Measurements from ENCODE around the gene LGALS7. TPM values are rescaled to one million over a fixed set of nuclear protein-coding genes. Genes with fewer than 3 reads are reported as not detected.
A peak's percentile ranks its signal among the peaks of the same experiment; 100 is the strongest.

Gene LGALS7
- total RNA-seq, 2 donors from 2014 or later: not detected

DNA sequence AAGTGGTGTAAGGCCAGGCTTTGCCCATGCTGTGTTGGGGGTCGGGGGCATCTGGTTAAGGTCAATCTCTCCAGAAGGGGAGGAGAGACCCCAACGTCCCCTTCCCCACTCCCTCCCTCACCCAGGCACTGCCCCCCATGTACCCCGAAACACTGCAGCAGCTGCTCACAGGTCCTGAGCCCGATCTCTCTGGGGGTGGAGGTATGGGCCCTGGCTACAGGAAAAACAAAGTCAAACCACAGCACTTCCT, 39.2 kb downstream of the LGALS7 start:
- Histone ChIP-seq H3K4me1 (peaks cover 63% of the 10 kb centered on the region), H3K27me3 (no peaks in the 10 kb centered on the region), H3K36me3 (replicated peaks in 1 of 2; ENCODE audit: insufficient read depth in 1 of 2, low read depth in 2 of 2) (peaks cover 0 to 3% of the 10 kb centered on the region in 2 donors), H3K27ac (peak overlapping the region; percentile 23 to 92 (median 90)), H3K9me3 (no peaks in the 10 kb centered on the region), H3K4me3 (no peak overlapping the region)
- no peak for TF ChIP-seq POLR2A (IDR thresholded peaks at IDR 0.05)
- TF ChIP-seq, protein P1, sequence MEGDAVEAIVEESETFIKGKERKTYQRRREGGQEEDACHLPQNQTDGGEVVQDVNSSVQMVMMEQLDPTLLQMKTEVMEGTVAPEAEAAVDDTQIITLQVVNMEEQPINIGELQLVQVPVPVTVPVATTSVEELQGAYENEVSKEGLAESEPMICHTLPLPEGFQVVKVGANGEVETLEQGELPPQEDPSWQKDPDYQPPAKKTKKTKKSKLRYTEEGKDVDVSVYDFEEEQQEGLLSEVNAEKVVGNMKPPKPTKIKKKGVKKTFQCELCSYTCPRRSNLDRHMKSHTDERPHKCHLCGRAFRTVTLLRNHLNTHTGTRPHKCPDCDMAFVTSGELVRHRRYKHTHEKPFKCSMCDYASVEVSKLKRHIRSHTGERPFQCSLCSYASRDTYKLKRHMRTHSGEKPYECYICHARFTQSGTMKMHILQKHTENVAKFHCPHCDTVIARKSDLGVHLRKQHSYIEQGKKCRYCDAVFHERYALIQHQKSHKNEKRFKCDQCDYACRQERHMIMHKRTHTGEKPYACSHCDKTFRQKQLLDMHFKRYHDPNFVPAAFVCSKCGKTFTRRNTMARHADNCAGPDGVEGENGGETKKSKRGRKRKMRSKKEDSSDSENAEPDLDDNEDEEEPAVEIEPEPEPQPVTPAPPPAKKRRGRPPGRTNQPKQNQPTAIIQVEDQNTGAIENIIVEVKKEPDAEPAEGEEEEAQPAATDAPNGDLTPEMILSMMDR (IDR thresholded peaks at IDR 0.05): no peak
- DNase-seq (no peak), ATAC-seq (no peak)
- 40 to 70% methylated on average over 1 to 4 of the region's 4 CpGs for WGBS, 2 donors
- intact Hi-C loops (cut with DNase I): no loop called here

DNA sequence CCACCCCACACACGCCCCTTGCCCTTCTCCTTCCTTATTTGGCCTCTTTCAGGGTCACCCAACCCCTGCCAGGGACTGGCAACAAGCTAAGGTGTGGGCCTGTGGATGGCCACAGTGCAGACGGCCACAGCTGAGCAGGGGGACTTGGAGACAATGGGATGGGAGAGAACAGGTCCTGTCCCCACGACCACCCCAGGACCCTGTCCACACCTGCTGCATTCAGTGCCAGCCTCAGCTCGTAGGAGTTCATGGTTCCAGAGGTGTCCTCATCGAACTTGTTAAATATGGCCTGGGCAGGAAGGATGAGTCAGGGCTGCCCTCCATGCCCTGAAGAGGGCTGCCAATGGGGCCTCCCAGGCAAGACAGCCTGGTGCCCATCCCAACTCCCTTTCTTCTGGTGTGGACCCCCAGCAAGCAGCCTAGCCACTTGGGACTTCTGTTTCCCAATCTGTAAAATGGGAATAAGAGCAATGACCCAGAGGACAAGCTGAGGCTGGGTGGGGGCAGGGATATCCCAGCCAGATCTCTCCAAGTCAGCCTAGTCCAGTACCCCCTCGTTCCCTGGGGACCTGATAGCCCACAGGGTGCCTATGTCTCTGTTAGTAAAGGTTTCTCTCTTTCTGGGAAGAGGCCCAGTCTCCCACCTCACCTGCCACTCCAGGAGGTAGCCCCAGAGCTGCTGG, 39.7 kb downstream of the LGALS7 start:
- Histone ChIP-seq H3K4me1 (peaks cover 63% of the 10 kb centered on the region), H3K36me3 (replicated peaks in 1 of 2; ENCODE audit: insufficient read depth in 1 of 2, low read depth in 2 of 2) (peaks cover 0 to 3% of the 10 kb centered on the region in 2 donors), H3K27ac (peak overlapping the region; percentile 23 to 92 (median 90)), H3K4me3 (no peak overlapping the region), H3K27me3 (no peaks in the 10 kb centered on the region), H3K9me3 (no peaks in the 10 kb centered on the region)
- TF ChIP-seq, protein P1 (IDR thresholded peaks at IDR 0.05): no peak
- no peak for TF ChIP-seq POLR2A (IDR thresholded peaks at IDR 0.05)
- WGBS, 2 donors: 67 to 82% methylated on average over 3 to 6 of the region's 6 CpGs
- intact Hi-C loops (cut with DNase I): no loop called here
- ATAC-seq (no peak), DNase-seq (peak in 1 of 4 donors; percentile 16)

DNA sequence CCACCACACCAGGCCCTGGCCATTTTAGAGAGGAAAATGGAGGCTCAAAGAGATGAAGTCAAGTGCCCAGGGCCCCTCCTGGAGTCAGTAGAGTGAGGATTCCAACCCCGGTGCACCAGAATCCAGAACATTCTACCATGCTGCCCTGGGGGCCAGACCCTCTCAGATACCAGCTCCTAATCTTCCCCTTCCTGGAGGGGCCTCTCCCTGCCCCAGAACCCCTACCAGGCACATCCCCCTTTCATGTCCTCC, 40.1 kb downstream of the LGALS7 start:
- 100% methylated on average over 1 of the region's 1 CpG for WGBS, 2 donors
- Histone ChIP-seq H3K36me3 (replicated peaks in 1 of 2; ENCODE audit: insufficient read depth in 1 of 2, low read depth in 2 of 2) (peaks cover 0 to 3% of the 10 kb centered on the region in 2 donors), H3K4me1 (peaks cover 63% of the 10 kb centered on the region), H3K9me3 (no peaks in the 10 kb centered on the region), H3K27me3 (no peaks in the 10 kb centered on the region), H3K4me3 (no peak overlapping the region), H3K27ac (peak overlapping the region in 3 of 4 donors; percentile 90 to 92 (median 90))
- intact Hi-C loops (cut with DNase I): no loop called here
- no peak for DNase-seq
- ATAC-seq: no peak
- no peak for TF ChIP-seq POLR2A (IDR thresholded peaks at IDR 0.05)
- TF ChIP-seq, protein P1 (IDR thresholded peaks at IDR 0.05): no peak

DNA sequence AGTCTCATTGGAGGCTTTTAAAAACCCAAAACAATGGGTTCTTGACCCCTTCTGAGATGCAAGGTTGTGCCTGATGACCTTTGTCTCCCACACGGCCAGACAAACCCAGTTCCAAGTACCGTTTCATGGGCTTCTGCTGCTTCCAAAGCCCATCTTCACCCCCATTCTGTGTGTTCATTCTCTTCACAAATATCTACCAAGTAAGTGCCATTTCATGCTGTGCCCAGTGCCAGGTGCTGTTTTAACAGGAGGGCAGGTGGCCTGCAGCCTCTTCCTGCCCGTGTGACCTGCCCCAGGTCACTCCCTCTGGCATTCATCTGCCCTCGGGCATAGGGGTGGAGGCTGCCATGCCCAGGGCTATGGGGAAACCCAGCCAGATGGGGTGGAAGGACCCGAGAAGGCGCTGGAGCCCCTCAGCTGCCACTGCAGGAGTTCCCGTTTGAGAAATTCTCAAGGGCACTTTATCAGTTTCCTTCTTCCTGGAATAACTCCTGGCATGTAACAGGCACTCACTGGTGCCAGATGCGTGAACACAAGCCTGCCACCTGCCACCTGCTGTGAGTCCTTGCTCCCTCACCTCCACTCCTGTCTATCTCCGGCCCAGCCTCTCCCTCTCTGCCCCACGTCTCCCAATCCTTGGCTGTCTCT, 41.5 kb downstream of the LGALS7 start:
- no peak overlapping the region for H3K4me3 ChIP-seq
- H3K4me1 ChIP-seq: peaks cover 57% of the 10 kb centered on the region
- intact Hi-C loops (cut with DNase I): no loop called here
- ATAC-seq: peak; percentile 76
- H3K27ac ChIP-seq: peak overlapping the region; percentile 68 to 92 (median 90)
- no peaks in the 10 kb centered on the region for H3K27me3 ChIP-seq
- TF ChIP-seq POLR2A (IDR thresholded peaks at IDR 0.05): peak in 1 of 3 donors; percentile 33
- TF ChIP-seq, protein P1 (IDR thresholded peaks at IDR 0.05): peak in 1 of 7 experiments; percentile 30
- peak; percentile 83 to 93 (median 91) for DNase-seq
- H3K36me3 ChIP-seq (replicated peaks in 1 of 2; ENCODE audit: insufficient read depth in 1 of 2, low read depth in 2 of 2): peaks cover 11% of the 10 kb centered on the region in 2 donors
- no peaks in the 10 kb centered on the region for H3K9me3 ChIP-seq
- 18 to 24% methylated on average over 9 to 10 of the region's 10 CpGs for WGBS, 2 donors
